Neural crest cell (in vitro differentiated cells): ENCODE data around the gene TRABD2B. TPM values are rescaled to one million over a fixed set of nuclear protein-coding genes. Genes with fewer than 3 reads are reported as not detected.

ENCODE experiments used
- DNase-seq: peaks from one replicate; pipeline ENCODE4 v3.0.0; 2021; ENCODE audit warnings: low read depth, mixed read lengths, low spot score
- H3K27ac Mint-ChIP-seq: one replicate; pipeline ENCODE4 v1.8.0; 2021; ENCODE audit warnings: mild to moderate bottlenecking, mixed read lengths; ENCODE audit not compliant: unreplicated experiment
- H3K27me3 Mint-ChIP-seq: 2 replicates; pipeline ENCODE4 v1.8.0; 2021; ENCODE audit warnings: low read depth, mild to moderate bottlenecking, mixed read lengths
- H3K36me3 Mint-ChIP-seq: 2 replicates; pipeline ENCODE4 v1.8.0; 2021; ENCODE audit warnings: low read depth, mild to moderate bottlenecking, mixed read lengths
- H3K4me1 Mint-ChIP-seq: 2 replicates; pipeline ENCODE4 v1.8.0; 2021; ENCODE audit warnings: mixed read lengths
- H3K4me3 Mint-ChIP-seq: one replicate; pipeline ENCODE4 v1.8.0; 2021; ENCODE audit warnings: mild to moderate bottlenecking, mixed read lengths
- H3K9me3 Mint-ChIP-seq: 2 replicates; pipeline ENCODE4 v1.8.0; 2021; ENCODE audit warnings: mixed read lengths
- total RNA-seq: library from RNA; stranded (reverse); gene quantifications from 2 replicates; pipeline ENCODE4 v1.2.1, GENCODE V29; 2021
- TF ChIP-seq, protein P1 (sequence below): fragments of 200-600 bp; sonication (generic); conservative IDR thresholded peaks from 2 replicates; pipeline ENCODE4 v1.5.0; 2021; ENCODE audit warnings: antibody characterized with exemption, mild to moderate bottlenecking

TRABD2B gene
- total RNA-seq, 1 donor from 2014 or later = 0.49 TPM

DNA sequence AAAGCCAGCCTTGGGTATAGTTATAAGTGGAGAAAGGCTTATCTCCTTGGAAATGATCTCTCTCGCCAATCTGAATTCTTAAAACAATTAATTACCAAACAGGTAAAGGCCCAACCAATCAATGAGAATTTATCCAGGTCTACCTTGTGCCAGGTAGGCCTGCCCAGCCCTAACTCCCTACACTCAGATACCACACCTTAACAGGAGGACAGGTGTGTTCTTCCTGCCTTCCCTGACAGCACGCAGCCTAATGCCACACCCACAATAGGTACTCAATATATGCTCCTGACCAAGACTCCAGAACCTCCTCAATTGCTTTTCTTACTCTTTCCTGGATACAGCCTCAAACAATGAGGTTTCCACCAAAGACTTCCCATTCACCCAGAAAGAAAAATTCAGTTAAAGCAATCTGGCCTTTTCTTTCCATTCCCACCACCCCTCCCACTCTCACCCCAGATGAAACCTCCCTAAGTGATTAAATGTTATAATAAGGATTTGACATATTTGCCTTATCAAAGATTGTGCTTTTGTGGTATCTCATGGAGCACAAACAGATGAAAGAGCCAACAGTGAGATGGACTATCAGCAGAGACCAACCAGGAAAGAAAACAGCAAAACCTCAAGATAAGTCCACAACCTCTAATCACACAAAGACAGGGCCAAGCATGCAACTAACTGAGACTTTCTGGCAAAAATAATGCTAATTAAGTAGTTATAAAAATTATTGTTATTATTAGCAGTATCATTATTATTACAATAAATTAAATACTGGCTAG is 25.6 kb downstream of the TRABD2B start:
- H3K4me1 Mint-ChIP-seq = no peaks in the 10 kb centered on the region
- H3K27me3 Mint-ChIP-seq = no peaks in the 10 kb centered on the region
- DNase-seq = no peak
- H3K4me3 Mint-ChIP-seq = no peak overlapping the region
- no peaks in the 10 kb centered on the region for H3K36me3 Mint-ChIP-seq
- TF ChIP-seq, protein P1, sequence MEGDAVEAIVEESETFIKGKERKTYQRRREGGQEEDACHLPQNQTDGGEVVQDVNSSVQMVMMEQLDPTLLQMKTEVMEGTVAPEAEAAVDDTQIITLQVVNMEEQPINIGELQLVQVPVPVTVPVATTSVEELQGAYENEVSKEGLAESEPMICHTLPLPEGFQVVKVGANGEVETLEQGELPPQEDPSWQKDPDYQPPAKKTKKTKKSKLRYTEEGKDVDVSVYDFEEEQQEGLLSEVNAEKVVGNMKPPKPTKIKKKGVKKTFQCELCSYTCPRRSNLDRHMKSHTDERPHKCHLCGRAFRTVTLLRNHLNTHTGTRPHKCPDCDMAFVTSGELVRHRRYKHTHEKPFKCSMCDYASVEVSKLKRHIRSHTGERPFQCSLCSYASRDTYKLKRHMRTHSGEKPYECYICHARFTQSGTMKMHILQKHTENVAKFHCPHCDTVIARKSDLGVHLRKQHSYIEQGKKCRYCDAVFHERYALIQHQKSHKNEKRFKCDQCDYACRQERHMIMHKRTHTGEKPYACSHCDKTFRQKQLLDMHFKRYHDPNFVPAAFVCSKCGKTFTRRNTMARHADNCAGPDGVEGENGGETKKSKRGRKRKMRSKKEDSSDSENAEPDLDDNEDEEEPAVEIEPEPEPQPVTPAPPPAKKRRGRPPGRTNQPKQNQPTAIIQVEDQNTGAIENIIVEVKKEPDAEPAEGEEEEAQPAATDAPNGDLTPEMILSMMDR = no peak
- H3K9me3 Mint-ChIP-seq = no peaks in the 10 kb centered on the region
- no peak overlapping the region for H3K27ac Mint-ChIP-seq

DNA sequence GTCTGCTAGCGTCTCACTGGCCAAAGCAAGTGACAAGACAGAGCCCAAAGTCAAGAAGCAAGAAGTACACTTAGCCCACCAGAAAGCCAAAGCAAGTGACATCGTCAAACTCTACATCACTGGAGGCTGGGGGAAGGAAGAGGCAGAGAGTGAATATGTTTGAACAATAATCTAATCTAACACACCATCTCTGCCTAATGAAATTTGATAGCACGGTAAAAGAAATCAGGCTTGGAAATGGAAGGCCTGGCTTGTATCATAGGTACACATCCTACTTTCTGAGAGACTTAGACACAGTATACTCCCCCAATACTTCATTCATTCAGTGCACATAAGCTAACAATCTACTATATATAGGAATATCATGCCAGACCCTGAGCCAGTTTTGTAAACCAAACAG is 26.3 kb downstream of the TRABD2B start:
- TF ChIP-seq, protein P1 = no peak
- H3K36me3 Mint-ChIP-seq = no peaks in the 10 kb centered on the region
- no peak for DNase-seq
- H3K27ac Mint-ChIP-seq = no peak overlapping the region
- no peaks in the 10 kb centered on the region for H3K27me3 Mint-ChIP-seq
- no peak overlapping the region for H3K4me3 Mint-ChIP-seq
- H3K9me3 Mint-ChIP-seq = no peaks in the 10 kb centered on the region
- no peaks in the 10 kb centered on the region for H3K4me1 Mint-ChIP-seq

DNA sequence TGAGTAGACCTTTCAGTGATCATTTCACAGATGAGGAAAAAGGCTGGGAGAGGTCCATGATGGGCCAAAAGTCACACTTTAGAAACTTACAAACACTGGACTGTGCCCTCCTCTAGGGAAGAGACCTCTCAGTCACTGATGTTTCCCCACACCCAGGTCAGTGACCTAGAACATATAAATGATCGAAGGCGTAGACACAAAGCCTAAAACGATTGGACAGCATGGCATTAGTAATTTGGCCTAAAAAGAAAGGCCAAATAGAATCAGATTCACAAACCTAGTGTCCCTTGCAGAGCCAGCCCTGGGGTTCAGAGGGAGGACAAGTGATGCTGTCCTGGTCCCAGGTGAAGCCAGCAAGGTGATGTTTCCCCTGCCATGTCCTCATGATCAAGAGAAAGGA is 27.7 kb downstream of the TRABD2B start:
- Mint-ChIP-seq H3K9me3 (no peaks in the 10 kb centered on the region), H3K27ac (no peak overlapping the region), H3K4me1 (no peaks in the 10 kb centered on the region), H3K27me3 (no peaks in the 10 kb centered on the region), H3K36me3 (no peaks in the 10 kb centered on the region), H3K4me3 (no peak overlapping the region)
- DNase-seq = no peak
- TF ChIP-seq, protein P1 = no peak

DNA sequence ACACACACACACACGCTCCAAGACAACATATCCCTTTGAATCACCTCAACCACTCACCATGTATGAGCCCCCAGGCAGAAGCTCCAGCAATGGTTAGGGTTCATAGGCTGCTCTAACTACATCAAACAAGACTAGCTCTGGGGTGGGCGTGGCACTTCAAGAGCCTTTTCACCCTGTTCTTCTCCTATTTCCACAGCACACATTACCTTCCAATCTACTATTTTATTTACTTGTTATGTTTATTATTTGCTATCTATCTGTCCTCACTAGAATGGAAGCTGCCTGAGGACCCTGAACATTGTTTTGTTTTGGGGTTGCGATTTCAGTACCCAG is 28.7 kb downstream of the TRABD2B start:
- Mint-ChIP-seq H3K4me3 (no peak overlapping the region), H3K27me3 (no peaks in the 10 kb centered on the region), H3K9me3 (no peaks in the 10 kb centered on the region), H3K27ac (no peak overlapping the region), H3K36me3 (no peaks in the 10 kb centered on the region), H3K4me1 (no peaks in the 10 kb centered on the region)
- TF ChIP-seq, protein P1 = no peak
- no peak for DNase-seq

DNA sequence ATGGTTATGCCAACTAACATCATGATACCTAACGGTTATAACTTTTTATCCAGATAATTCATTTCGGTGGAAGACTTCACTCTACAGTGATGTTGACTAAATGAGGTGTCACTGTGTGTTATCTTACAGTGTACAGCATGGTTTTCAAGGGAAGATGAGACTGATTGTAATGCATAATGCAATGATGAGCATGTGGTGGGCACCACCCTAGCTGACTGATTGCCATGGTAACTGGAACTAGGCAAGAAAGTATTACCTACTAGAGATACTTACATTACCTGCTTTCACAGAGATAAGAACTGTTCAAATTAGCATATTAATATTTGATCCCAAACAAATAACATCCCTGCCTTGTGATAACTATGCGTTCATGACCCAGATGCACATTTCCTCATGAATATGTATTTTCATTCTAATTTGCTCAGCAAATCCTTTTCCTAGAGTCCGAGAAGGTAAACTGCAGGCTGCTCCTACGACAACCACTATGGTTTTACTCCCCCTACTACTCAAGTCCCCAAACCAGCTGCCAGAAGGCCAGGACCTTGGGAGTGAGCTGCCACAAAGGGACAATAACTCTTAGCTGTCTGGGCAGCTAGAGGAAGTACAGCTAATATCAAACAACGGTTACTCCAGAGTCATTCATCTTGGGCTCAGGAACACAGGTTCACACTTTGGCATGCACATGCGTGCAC is 29.2 kb downstream of the TRABD2B start:
- no peaks in the 10 kb centered on the region for H3K4me1 Mint-ChIP-seq

More for the DNA sequence above, 29.2 kb downstream of the TRABD2B start:
- Mint-ChIP-seq H3K36me3 (no peaks in the 10 kb centered on the region), H3K27ac (no peak overlapping the region), H3K27me3 (no peaks in the 10 kb centered on the region), H3K4me3 (no peak overlapping the region), H3K9me3 (no peaks in the 10 kb centered on the region)
- TF ChIP-seq, protein P1 = no peak
- no peak for DNase-seq
